Measurements from ENCODE around the gene TRPV5.

Gene TRPV5

GRCh38 chr7:142954680-142955268, 21.2 kb upstream of the TRPV5 start:
- peaks cover 23% of the 10 kb centered on the region for H3K9me3 Mint-ChIP-seq
- H3K36me3 Mint-ChIP-seq (ENCODE audit: low read depth): peaks cover 8% of the 10 kb centered on the region
- no peaks in the 10 kb centered on the region for H3K4me1 Mint-ChIP-seq (ENCODE audit: low read depth)
- H3K4me3 Mint-ChIP-seq: no peak overlapping the region
- H3K27me3 Mint-ChIP-seq: peaks cover 15% of the 10 kb centered on the region
- no peak overlapping the region for H3K27ac Mint-ChIP-seq

GRCh38 chr7:142950235-142950634, 16.7 kb upstream of the TRPV5 start:
- Mint-ChIP-seq H3K36me3 (ENCODE audit: low read depth) (no peaks in the 10 kb centered on the region), H3K27ac (no peak overlapping the region), H3K4me1 (ENCODE audit: low read depth) (no peaks in the 10 kb centered on the region), H3K9me3 (peaks cover 10% of the 10 kb centered on the region), H3K27me3 (peaks cover 5% of the 10 kb centered on the region), H3K4me3 (no peak overlapping the region)

GRCh38 chr7:142948603-142949002, 15.1 kb upstream of the TRPV5 start:
- no peaks in the 10 kb centered on the region for H3K4me1 Mint-ChIP-seq (ENCODE audit: low read depth)
- H3K4me3 Mint-ChIP-seq: no peak overlapping the region
- H3K27me3 Mint-ChIP-seq: peaks cover 5% of the 10 kb centered on the region
- no peaks in the 10 kb centered on the region for H3K36me3 Mint-ChIP-seq (ENCODE audit: low read depth)
- H3K9me3 Mint-ChIP-seq: no peaks in the 10 kb centered on the region
- no peak overlapping the region for H3K27ac Mint-ChIP-seq

GRCh38 chr7:142945001-142945400, 11.5 kb upstream of the TRPV5 start:
- no peaks in the 10 kb centered on the region for H3K36me3 Mint-ChIP-seq (ENCODE audit: low read depth)
- no peak overlapping the region for H3K4me3 Mint-ChIP-seq
- no peak overlapping the region for H3K27ac Mint-ChIP-seq
- H3K4me1 Mint-ChIP-seq (ENCODE audit: low read depth): no peaks in the 10 kb centered on the region
- H3K27me3 Mint-ChIP-seq: no peaks in the 10 kb centered on the region
- no peaks in the 10 kb centered on the region for H3K9me3 Mint-ChIP-seq

- H3K9me3 Mint-ChIP-seq: no peaks in the 10 kb centered on the region
- H3K36me3 Mint-ChIP-seq (ENCODE audit: low read depth): no peaks in the 10 kb centered on the region
- H3K4me3 Mint-ChIP-seq: no peak overlapping the region
- no peaks in the 10 kb centered on the region for H3K4me1 Mint-ChIP-seq (ENCODE audit: low read depth)
- H3K27ac Mint-ChIP-seq: no peak overlapping the region
- H3K27me3 Mint-ChIP-seq: no peaks in the 10 kb centered on the region
Observed at GRCh38 chr7:142943706-142944268, 10.2 kb upstream of the TRPV5 start.

- no peaks in the 10 kb centered on the region for H3K27me3 Mint-ChIP-seq
- H3K4me3 Mint-ChIP-seq: no peak overlapping the region
- H3K9me3 Mint-ChIP-seq: no peaks in the 10 kb centered on the region
- H3K4me1 Mint-ChIP-seq (ENCODE audit: low read depth): no peaks in the 10 kb centered on the region
- H3K27ac Mint-ChIP-seq: no peak overlapping the region
- no peaks in the 10 kb centered on the region for H3K36me3 Mint-ChIP-seq (ENCODE audit: low read depth)
Observed at GRCh38 chr7:142942746-142943145, 9.2 kb upstream of the TRPV5 start.

- no peaks in the 10 kb centered on the region for H3K27me3 Mint-ChIP-seq
- H3K27ac Mint-ChIP-seq: no peak overlapping the region
- H3K36me3 Mint-ChIP-seq (ENCODE audit: low read depth): no peaks in the 10 kb centered on the region
- no peaks in the 10 kb centered on the region for H3K9me3 Mint-ChIP-seq
- no peak overlapping the region for H3K4me3 Mint-ChIP-seq
- H3K4me1 Mint-ChIP-seq (ENCODE audit: low read depth): no peaks in the 10 kb centered on the region
Observed at GRCh38 chr7:142941541-142941940, 8.0 kb upstream of the TRPV5 start.

- no peaks in the 10 kb centered on the region for H3K36me3 Mint-ChIP-seq (ENCODE audit: low read depth)
- no peak overlapping the region for H3K4me3 Mint-ChIP-seq
- no peaks in the 10 kb centered on the region for H3K27me3 Mint-ChIP-seq
- H3K27ac Mint-ChIP-seq: no peak overlapping the region
- H3K9me3 Mint-ChIP-seq: no peaks in the 10 kb centered on the region
- no peaks in the 10 kb centered on the region for H3K4me1 Mint-ChIP-seq (ENCODE audit: low read depth)
Observed at GRCh38 chr7:142940966-142941535, 7.5 kb upstream of the TRPV5 start.

GRCh38 chr7:142939226-142939910, 5.8 kb upstream of the TRPV5 start, which contains the start of gene LLCFC1:
Gene LLCFC1 (plus strand): TSS chr7:142939484. CDS start chr7:142939622, 138 bp downstream.
- peak within 1 kb of the TSS; percentile 4 for H3K27ac Mint-ChIP-seq

GRCh38 chr7:142938611-142939010, 5.1 kb upstream of the TRPV5 start:
- Mint-ChIP-seq H3K9me3 (no peaks in the 10 kb centered on the region), H3K36me3 (ENCODE audit: low read depth) (no peaks in the 10 kb centered on the region), H3K4me3 (no peak overlapping the region), H3K27ac (peak overlapping the region; percentile 4), H3K27me3 (no peaks in the 10 kb centered on the region), H3K4me1 (ENCODE audit: low read depth) (no peaks in the 10 kb centered on the region)

More at GRCh38 chr7:142939226-142939910, 5.8 kb upstream of the TRPV5 start, which contains the start of gene LLCFC1:
- Mint-ChIP-seq H3K9me3 (no peaks in the 10 kb centered on the region), H3K4me1 (ENCODE audit: low read depth) (no peaks in the 10 kb centered on the region), H3K27me3 (no peaks in the 10 kb centered on the region), H3K36me3 (ENCODE audit: low read depth) (no peaks in the 10 kb centered on the region), H3K4me3 (no peak within 1 kb of the TSS)

- Mint-ChIP-seq H3K4me1 (ENCODE audit: low read depth) (no peaks in the 10 kb centered on the region), H3K27me3 (no peaks in the 10 kb centered on the region), H3K27ac (no peak overlapping the region), H3K4me3 (no peak overlapping the region), H3K9me3 (no peaks in the 10 kb centered on the region), H3K36me3 (ENCODE audit: low read depth) (no peaks in the 10 kb centered on the region)
Observed at GRCh38 chr7:142935941-142936565, 2.5 kb upstream of the TRPV5 start.

- no peak overlapping the region for H3K4me3 Mint-ChIP-seq
- no peaks in the 10 kb centered on the region for H3K4me1 Mint-ChIP-seq (ENCODE audit: low read depth)
- H3K27me3 Mint-ChIP-seq: no peaks in the 10 kb centered on the region
Observed at GRCh38 chr7:142934056-142934455, 510 bp upstream of the TRPV5 start.

GRCh38 chr7:142933092-142933475, 462 bp downstream of the TRPV5 start:
- Mint-ChIP-seq H3K4me3 (no peak overlapping the region), H3K27me3 (no peaks in the 10 kb centered on the region), H3K9me3 (no peaks in the 10 kb centered on the region), H3K36me3 (ENCODE audit: low read depth) (no peaks in the 10 kb centered on the region), H3K27ac (no peak overlapping the region), H3K4me1 (ENCODE audit: low read depth) (no peaks in the 10 kb centered on the region)

More at GRCh38 chr7:142934056-142934455, 510 bp upstream of the TRPV5 start:
- Mint-ChIP-seq H3K36me3 (ENCODE audit: low read depth) (no peaks in the 10 kb centered on the region), H3K9me3 (no peaks in the 10 kb centered on the region), H3K27ac (no peak overlapping the region)

- Mint-ChIP-seq H3K27ac (no peak overlapping the region), H3K4me1 (ENCODE audit: low read depth) (no peaks in the 10 kb centered on the region), H3K27me3 (no peaks in the 10 kb centered on the region), H3K9me3 (no peaks in the 10 kb centered on the region), H3K4me3 (no peak overlapping the region), H3K36me3 (ENCODE audit: low read depth) (no peaks in the 10 kb centered on the region)
Observed at GRCh38 chr7:142932386-142933091, 1.0 kb downstream of the TRPV5 start.

Data from stimulated activated naive CD8-positive, alpha-beta T cell treated with anti-CD3 and anti-CD28 coated beads, Interleukin-15, Interleukin-2, amounts not matched to agents 100 ng/mL and 50 ng/mL, for 24 hours (primary cell).